GM15510 (cell line): ENCODE data around the gene PEX10.

Experiments used
- POLR2A ChIP-seq: IDR thresholded peaks from 3 replicates; pipeline ENCODE4 v1.6.1; 2011; ENCODE audit warnings: borderline replicate concordance; ENCODE audit not compliant: insufficient read length; ENCODE audit errors: extremely low read depth

The PEX10 gene

DNA sequence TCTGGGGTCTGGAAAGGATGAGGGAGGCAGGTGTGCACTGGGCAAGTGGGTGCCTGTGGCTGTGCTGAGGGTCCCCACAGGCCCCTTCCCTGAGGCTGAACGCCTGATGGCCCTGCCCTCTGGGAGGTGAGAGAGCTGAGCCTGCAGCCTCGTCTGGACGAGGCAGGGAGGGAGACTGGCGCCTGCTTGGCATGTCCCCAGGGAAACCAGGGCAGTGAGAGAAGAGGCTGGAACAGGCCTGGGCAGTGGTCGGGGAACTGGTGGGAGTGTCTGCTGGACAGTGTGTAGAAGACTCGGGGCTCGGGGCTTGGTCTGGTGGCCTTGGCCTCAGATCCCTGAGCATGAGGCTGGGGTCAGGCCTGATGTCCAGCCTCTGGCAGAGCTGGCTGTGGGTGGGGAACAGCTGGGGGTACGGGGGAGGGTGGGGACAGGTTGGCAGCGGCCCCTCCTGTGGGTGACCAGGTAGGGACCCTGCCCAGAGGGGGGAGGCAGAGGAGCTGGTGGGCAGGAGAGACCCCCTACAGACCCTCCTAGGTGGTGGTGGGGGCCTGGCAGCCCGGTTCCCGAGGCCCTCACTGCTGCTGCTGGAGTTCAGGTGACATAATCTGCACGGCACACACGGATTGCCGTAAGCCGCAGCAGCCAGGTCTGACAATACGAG is 32.9 kb upstream of the PEX10 start:
- TF ChIP-seq POLR2A, result no peak

DNA sequence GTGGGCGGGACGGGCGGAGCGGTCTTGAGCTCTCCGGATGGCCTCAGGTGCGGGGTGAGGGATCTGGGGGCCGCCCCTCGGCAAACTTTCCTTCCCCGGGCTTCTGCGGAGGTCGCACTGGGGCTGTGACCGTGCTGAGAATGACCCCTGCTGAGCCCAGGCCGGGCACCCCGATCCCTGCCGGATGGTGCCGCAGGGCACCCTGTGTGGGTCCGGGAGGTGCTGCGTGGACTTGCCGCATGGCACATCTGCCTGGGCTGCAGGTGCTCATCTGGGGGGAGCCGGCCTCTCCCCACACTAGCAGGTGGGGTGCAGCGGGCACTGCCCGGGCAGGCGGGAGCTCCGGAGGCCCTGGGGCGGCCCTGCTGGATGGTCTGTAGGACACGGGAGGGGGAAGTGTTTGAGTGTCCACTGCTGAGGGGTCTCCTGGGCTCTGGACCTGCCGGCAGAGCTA is 31.8 kb upstream of the PEX10 start:
- TF ChIP-seq POLR2A, result no peak

DNA sequence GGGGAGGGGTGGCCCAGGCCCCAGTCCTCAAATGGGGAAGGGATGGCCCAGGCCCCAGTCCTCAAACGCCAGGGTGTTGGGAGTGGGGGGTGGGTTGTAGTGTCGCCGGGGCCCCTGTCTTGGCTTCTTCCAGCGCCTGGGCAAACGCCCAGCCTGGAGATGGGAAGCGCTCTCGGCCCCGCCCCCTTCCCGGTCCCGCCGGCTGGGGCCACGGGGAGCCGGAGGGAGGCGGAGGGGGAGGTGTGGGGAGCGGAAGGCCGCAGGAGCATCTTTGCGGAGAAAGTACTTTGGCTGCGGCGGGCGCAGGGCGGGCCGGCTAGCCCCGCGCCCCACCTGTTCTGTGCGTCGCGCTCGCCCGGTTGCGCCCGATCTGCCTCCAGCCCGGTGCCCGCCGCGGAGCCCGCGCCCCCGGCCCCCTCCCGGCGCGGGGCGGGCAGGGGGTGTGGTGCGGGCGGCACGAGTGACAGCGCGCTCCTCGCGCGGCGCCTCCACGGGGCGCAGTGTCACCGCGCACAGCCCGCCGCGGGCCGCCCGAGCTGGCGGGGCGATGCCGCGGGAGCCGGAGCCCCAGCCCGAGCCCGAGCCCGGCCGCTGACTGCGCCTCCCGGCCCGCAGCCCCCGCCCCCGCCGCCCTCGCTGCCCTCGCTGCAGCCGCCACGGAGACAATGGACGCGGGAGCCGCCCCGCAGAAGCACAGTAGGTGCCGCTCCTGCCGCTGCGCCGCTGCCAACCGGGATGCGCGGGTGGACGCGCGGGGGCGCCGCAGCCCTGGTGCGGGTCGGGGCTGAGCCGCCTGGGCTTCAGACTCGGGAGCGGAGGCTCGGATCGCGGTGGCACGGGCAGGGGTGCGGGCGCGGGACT is 31.1 kb upstream of the PEX10 start:
- no peak for TF ChIP-seq POLR2A

DNA sequence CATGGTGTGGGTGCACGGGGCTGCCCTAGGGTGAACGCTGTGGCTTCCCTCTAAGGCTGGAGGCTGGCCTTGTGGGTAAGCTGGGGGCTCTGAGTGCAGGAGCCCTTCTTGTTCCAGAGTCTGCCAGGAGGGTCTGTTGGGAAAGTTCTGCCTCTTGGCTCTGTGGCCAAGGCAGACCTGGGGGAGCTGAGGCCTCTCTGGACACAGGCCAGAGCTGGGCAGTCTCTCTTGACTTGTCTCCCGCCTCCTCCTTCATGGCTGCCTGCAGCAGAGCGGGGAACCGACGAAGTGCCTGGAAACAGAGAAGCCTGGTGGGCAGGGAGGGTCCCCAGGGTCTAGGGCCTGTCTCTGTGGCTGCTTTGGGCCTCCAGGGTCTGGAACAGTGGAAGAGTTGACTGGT is 30.3 kb upstream of the PEX10 start:
- TF ChIP-seq POLR2A, result no peak

DNA sequence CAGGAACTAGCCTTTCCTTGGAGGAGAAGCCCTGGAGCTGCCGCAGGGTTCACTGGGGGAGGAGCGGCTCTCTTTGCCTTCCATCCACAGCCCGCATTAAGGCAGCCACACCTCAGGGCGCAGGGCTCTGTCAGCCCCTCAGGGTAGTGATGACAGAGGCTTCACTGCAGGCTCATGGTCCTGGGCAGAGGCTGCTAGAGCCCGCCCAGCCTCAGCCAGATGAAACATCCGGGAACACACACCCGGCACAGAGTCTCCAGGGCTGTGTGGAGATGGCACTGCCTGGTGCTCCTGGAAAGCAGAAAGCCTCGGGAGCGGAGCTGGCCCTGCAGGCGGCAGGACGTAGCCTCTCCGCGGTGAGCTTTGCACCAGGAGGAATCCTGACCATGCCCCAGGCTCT is 29.4 kb upstream of the PEX10 start:
- no peak for TF ChIP-seq POLR2A

DNA sequence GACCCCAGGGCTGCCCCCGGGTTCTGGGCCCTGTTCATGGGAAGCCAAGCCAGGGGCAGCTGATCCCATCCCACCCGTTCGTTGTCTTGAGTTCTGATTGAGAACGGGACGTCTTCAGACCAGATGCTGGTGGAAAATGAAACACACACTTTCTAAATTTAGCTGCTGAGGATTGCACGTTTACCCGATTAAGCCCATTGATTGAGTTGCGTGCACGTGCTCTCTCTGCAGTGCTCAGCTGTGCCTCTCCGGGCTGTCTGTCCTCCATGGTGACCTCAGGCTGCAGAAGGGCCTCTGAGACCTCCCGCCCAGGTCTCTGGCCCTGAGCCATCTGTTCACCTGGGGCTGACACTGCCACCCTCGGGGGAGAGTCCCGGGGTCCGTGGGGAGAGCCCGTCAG is 27.0 kb upstream of the PEX10 start:
- no peak for TF ChIP-seq POLR2A

DNA sequence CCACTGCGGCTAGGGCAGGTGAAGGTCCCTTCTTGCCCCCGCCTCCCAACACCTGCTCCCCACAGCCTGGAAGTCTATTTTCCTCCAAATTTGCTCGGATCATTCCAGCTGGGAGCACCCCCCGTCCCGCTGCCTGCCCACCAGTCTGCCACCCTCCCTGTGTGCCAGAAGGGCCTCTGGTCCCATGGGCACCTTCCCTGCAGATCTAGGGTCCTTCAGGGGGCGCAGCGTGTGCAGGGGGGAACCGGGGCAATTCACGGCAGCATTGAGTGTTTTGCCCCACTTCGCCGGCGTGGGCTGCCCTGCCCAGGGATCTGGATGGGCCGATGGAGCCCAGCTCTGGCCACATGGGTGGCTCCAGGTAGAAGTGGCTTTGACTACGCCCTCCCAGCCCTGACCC is 26.3 kb upstream of the PEX10 start:
- no peak for TF ChIP-seq POLR2A

DNA sequence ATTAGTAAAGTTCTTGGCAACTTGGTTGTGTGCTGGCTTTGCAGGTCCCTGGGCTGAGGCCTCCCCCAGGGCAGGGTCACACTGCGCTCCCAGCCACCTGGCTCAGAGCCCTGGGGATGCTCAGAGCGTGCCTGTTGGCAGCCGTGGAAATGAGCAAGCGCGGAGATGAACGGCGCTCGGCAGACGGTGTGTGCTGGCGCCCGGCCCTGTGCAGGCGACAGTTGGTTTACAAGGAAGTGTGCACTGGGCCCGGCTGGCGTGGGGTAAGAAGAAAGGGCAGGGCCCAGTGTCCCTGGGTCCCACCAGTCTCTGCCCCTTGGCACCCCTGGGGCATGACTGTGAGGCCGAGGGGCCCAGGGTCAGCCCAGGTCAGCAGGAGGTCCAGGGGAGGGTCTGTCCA is 25.7 kb upstream of the PEX10 start:
- no peak for TF ChIP-seq POLR2A

DNA sequence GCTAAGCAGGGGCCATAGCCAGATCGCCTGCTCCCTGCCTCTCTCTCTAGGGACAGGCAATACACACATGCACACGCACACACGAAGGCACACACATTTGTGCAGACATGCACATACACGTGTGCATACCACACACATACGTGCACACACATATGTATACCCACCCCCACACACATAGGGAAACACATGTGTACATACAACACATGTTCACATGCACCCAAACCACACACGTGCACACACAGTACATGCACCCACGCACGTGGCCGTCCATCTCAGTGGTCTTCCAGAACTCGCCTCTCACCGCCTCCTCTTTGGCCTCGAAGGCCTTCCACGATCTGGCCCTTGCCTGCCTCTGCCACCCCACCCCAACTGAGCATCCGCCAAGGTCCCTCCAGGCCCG is 25.3 kb upstream of the PEX10 start:
- TF ChIP-seq POLR2A, result no peak

DNA sequence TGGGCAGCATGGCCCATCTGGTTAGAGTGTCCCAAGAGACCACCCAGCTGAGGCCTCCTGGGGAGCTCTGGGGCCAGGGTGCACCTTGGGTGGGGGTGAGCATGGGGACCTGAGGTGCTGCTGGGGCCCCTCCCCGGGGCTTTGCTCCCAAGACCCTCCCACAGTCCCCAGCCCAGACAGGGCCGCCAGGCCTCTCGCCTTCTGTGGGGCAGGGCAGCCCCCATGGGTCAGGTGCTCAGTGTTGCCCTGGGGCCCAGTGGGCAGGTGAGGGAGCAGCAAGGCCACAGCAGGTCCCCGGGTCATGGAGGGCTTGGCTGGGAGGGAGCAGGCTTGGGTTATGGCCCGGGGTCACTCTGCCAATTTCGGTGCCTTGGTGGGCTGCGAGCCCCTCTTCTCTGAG is 24.5 kb upstream of the PEX10 start:
- TF ChIP-seq POLR2A, result no peak

DNA sequence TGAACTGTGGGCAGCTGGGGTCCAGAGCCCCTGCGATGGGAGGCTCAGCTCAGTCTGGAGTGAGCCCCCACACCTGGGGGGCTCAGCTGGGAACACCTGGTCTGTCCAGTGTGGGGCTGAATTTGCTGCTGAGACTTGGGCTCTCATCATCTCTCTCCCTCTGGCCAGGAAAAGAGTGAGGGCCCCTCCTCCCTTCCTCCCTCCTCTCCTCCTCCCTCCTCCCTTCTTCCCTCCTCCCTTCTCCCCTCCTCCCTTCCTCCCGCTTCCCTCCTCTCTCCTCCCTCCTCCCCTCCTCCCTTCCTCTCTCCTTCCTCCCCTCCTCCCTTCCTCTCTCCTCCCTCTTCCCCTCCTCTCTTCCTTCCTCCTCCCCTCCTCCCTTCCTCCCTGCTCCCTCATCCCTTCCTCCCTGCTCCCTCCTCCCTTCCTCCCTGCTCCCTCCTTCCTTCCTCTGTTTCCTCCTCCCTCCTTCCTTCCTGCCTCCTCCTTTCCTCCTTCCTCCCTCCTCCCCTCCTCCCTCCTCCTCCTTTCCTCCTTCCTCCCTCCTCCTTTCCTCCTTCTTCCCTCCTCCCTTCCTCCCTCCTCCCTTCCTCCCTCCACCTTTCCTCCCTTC is 23.5 kb upstream of the PEX10 start:
- TF ChIP-seq POLR2A, result no peak

DNA sequence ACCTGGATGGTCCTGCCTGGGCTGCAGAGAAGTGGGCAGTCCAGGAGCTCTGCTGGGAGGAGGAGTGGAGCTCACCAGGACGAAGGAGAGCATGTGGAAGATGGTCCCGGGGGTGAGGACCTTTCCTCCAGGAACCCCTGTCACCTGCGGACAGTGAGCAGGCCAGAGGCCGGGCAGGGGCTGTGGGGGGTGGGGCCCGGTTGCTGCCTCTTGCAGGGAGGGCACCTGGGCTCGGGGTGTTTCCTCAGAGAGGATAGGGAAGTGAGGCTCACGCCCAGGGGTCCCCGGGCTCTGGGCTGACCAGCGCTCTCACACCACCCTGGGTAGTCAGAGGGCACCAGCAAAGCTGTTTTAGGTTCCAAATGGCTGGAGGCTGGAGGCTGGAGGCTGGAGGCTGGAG is 22.7 kb upstream of the PEX10 start:
- no peak for TF ChIP-seq POLR2A

DNA sequence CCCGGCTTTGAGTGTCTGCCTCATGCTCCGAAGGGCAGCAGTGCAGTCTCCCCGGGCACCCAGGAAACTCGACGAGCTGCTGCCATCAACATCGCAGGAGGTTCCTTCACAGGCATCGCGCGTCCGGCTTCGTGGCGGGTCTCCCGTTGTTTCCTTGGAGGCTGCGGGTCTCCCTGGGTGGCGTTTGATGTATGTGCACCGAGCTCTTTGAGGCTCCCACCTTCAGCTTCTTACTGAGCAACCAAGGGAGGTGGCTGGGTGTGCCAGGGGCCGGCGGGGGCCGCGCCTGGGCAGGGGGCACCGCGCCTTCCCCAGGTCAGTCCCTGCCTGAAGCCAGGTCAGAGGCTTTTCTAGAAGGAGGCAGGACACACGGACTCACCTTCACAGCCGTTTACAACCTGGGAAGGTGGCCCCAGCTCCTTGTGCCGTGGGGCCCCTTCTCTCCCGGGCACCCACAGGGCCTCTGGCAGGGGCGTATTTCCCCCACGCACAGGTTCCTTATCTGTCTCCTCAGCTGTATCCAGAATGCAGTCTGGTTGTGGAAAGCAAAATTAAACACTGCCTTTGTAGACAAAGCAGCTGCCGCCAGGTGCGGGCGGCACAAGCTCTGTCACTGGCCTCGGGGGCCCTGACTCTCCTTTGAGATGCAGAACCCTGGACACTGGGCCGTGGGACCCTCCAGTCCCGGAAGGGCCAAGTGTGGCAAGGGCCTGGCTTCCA is 21.7 kb upstream of the PEX10 start:
- TF ChIP-seq POLR2A, result no peak

DNA sequence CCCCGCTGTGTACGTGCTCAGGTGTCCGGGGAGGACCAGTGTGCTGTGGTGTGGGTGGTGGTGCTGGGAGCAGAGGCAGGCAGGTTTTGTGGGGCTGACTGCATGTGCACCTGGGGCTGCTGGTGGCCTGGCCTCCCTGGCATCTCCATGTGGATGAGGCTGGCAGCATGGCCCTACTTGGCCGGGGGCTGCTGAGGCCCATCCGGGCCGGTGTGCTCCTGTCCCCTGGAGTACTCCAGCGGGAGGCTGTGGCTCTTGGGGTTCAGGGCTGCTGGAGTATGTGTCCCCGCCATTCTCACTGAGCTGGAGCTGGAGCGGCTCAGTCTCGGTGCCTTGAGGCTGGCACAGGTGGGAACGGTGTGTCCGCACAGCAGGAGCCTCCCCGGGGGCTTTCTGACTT is 20.8 kb upstream of the PEX10 start:
- TF ChIP-seq POLR2A, result no peak

DNA sequence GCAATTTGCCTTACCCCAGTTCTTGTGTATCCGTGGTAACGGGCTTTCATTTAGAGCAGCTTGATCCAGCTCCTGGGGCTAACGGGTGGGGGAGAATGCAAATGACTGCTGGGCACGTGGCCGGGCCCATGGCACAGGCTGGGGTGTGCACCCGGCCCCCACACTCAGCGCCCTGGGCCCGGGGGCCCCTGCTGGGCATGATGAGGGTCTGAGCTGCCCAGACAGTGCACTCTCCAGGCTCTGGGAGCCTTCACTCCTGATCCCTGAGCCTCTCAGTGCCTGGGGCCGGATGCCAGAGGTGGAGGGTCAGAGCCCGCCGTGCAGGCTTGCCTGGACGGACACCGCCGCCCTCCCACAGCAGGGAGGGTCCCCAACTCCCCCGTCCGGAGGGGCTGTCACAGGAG is 20.1 kb upstream of the PEX10 start:
- TF ChIP-seq POLR2A, result no peak
